Upper lobe of left lung (tissue), 4 donors: ENCODE measurements around the gene KIF7.

Experiments used
- CTCF ChIP-seq, 6 experiments: fragments of 450-650 bp in 4 of 6; fragments of 200-600 bp in 2 of 6; sonication (generic) in 2 of 6; IDR thresholded peaks; one replicate each; pipeline ENCODE4 v1.5.1; 2016 to 2019; ENCODE audit warnings: antibody characterized with exemption in 6 of 6
- EP300 ChIP-seq, 4 donors: sonication (generic); formaldehyde crosslinking; IDR thresholded peaks; one replicate each; pipeline ENCODE4 v1.5.1; 2017; ENCODE audit warnings: antibody characterized with exemption in 4 of 4, control low read depth in 2 of 4
- POLR2A ChIP-seq, 4 donors: fragments of 450-650 bp; IDR thresholded peaks; one replicate each; pipeline ENCODE4 v1.5.1; 2016 to 2017; ENCODE audit warnings: antibody characterized with exemption in 4 of 4, mild to moderate bottlenecking in 2 of 4
- POLR2AphosphoS5 ChIP-seq, 2 donors: sonication (generic); formaldehyde crosslinking; IDR thresholded peaks; one replicate each; pipeline ENCODE4 v1.5.1; 2017; ENCODE audit warnings: antibody characterized with exemption in 2 of 2

- TF ChIP-seq POLR2A (IDR thresholded peaks at IDR 0.05) (no peak), EP300 (IDR thresholded peaks at IDR 0.05) (no peak), CTCF (IDR thresholded peaks at IDR 0.05) (no peak), POLR2AphosphoS5 (IDR thresholded peaks at IDR 0.05) (no peak)
Measured at GRCh38 chr15:89649013-89649625, 6.1 kb downstream of the KIF7 start.
